Central memory CD4-positive, alpha-beta T cell (primary cell): ENCODE results near the gene ITGAD.

Experiments
- DNase-seq: peaks from one replicate; pipeline ENCODE4 v3.0.0; 2022

ITGAD gene

GRCh38 chr16:31461201-31461920, 68.2 kb downstream of the ITGAD start:
- no peak for DNase-seq

GRCh38 chr16:31461921-31462804, 69.0 kb downstream of the ITGAD start:
- no peak for DNase-seq

GRCh38 chr16:31464348-31464769, 71.2 kb downstream of the ITGAD start:
- no peak for DNase-seq

- DNase-seq = no peak
These were observed 71.7 kb downstream of the ITGAD start for GRCh38 chr16:31464781-31465260.

- no peak for DNase-seq
These were observed 72.7 kb downstream of the ITGAD start for GRCh38 chr16:31465788-31466370.

- DNase-seq = no peak
These were observed 73.3 kb downstream of the ITGAD start for GRCh38 chr16:31466381-31466841.

- DNase-seq = no peak
These were observed 74.1 kb downstream of the ITGAD start for GRCh38 chr16:31467151-31467773.

- no peak for DNase-seq
These were observed 74.7 kb downstream of the ITGAD start for GRCh38 chr16:31467858-31468257.

GRCh38 chr16:31470615-31471014, 77.5 kb downstream of the ITGAD start:
- DNase-seq = no peak

GRCh38 chr16:31471241-31471874, 78.2 kb downstream of the ITGAD start:
- no peak for DNase-seq

- DNase-seq = no peak
These were observed 79.0 kb downstream of the ITGAD start, which contains the start of gene TGFB1I1 for GRCh38 chr16:31471875-31472708. TGFB1I1 (plus strand) TSS chr16:31472152; CDS start chr16:31472189, 37 bp downstream.

- DNase-seq = peak; percentile 19
These were observed 79.6 kb downstream of the ITGAD start for GRCh38 chr16:31472709-31473203.

GRCh38 chr16:31473264-31473984, 80.3 kb downstream of the ITGAD start:
- no peak for DNase-seq

GRCh38 chr16:31474173-31474714, 81.1 kb downstream of the ITGAD start:
- no peak for DNase-seq

- DNase-seq = no peak
These were observed 81.9 kb downstream of the ITGAD start for GRCh38 chr16:31474773-31475738.

GRCh38 chr16:31475946-31476302, 82.8 kb downstream of the ITGAD start:
- no peak for DNase-seq
